Loucy (cell line): Measurements from ENCODE around the gene MTHFD1.

Source experiments
- H2AFZ ChIP-seq: fragments of 200-600 bp; sonication (generic); 2 replicates; pipeline ENCODE4 v1.6.0; 2016; ENCODE audit warnings: antibody characterized with exemption, mild to moderate bottlenecking, low read length, moderate library complexity
- H3F3A ChIP-seq: fragments of 200-600 bp; 2 replicates; pipeline ENCODE4 v1.6.0; 2016; ENCODE audit warnings: antibody characterized with exemption, low read depth, mild to moderate bottlenecking
- H3K27me3 ChIP-seq: fragments of 200-600 bp; sonication (generic); 2 replicates; pipeline ENCODE4 v1.6.1; 2014; ENCODE audit warnings: low read length, mild to moderate bottlenecking; ENCODE audit not compliant: insufficient read depth, poor library complexity, severe bottlenecking
- H3K36me3 ChIP-seq: fragments of 200-600 bp; sonication (generic); 2 replicates; pipeline ENCODE4 v1.6.1; 2016; ENCODE audit warnings: low read length; ENCODE audit not compliant: insufficient read depth
- H3K4me1 ChIP-seq: fragments of 200-600 bp; sonication (generic); 2 replicates; pipeline ENCODE4 v1.5.1; 2014; ENCODE audit warnings: low read length, mild to moderate bottlenecking; ENCODE audit not compliant: insufficient read depth, poor library complexity, severe bottlenecking
- H3K4me2 ChIP-seq: fragments of 200-600 bp; sonication (generic); 2 replicates; pipeline ENCODE4 v1.6.0; 2014; ENCODE audit warnings: antibody characterized with exemption, low read length, low read depth, mild to moderate bottlenecking; ENCODE audit not compliant: poor library complexity, severe bottlenecking
- H3K4me3 ChIP-seq: fragments of 200-600 bp; sonication (generic); 2 replicates; pipeline ENCODE4 v1.5.1; 2014; ENCODE audit warnings: low read length, mild to moderate bottlenecking, mixed read lengths; ENCODE audit not compliant: poor library complexity, severe bottlenecking
- H3K79me2 ChIP-seq: fragments of 200-600 bp; sonication (generic); 2 replicates; pipeline ENCODE4 v1.6.1; 2014; ENCODE audit warnings: low read length; ENCODE audit not compliant: insufficient read depth
- H3K9ac ChIP-seq: fragments of 200-600 bp; sonication (generic); 2 replicates; pipeline ENCODE4 v1.6.0; 2014; ENCODE audit warnings: mild to moderate bottlenecking, low read depth, low read length, moderate library complexity; ENCODE audit not compliant: poor library complexity, severe bottlenecking
- H3K9me2 ChIP-seq: fragments of 200-600 bp; sonication (generic); replicated peaks from 2 replicates; pipeline ENCODE4 v1.6.1; 2016; ENCODE audit warnings: low read depth, low read length, mixed read lengths
- H3K9me3 ChIP-seq: fragments of 200-600 bp; sonication (generic); 2 replicates; pipeline ENCODE4 v1.6.1; 2014; ENCODE audit warnings: mild to moderate bottlenecking, antibody characterized with exemption, low read length, low read depth; ENCODE audit not compliant: insufficient read depth
- H4K20me1 ChIP-seq: fragments of 200-600 bp; sonication (generic); 2 replicates; pipeline ENCODE4 v1.6.0; 2014; ENCODE audit warnings: antibody characterized with exemption, low read length, mild to moderate bottlenecking; ENCODE audit not compliant: insufficient read depth, poor library complexity, severe bottlenecking
- CTCF ChIP-seq: fragments of 200-600 bp; sonication (generic); conservative IDR thresholded peaks from 2 replicates; pipeline ENCODE4 v1.5.1; 2014; ENCODE audit warnings: mild to moderate bottlenecking, antibody characterized with exemption, low read length
- EZH2phosphoT487 ChIP-seq: fragments of 200-600 bp; IDR thresholded peaks from 2 replicates; pipeline ENCODE4 v1.6.1; 2018; ENCODE audit warnings: antibody characterized with exemption, mild to moderate bottlenecking, moderate library complexity, borderline replicate concordance

MTHFD1 gene

GRCh38 chr14:64442300-64442988 is 54.3 kb downstream of the MTHFD1 start:
- Histone ChIP-seq H2AFZ (no peak overlapping the region), H3K4me2 (no peak overlapping the region), H3K36me3 (peaks cover 54% of the 10 kb centered on the region; the same call in 1 of the 2 replicates)

GRCh38 chr14:64444140-64444539 is 56.0 kb downstream of the MTHFD1 start:
- H3K9me2 ChIP-seq, result no peaks in the 10 kb centered on the region
- peaks cover 4% of the 10 kb centered on the region; the same call in 1 of the 2 replicates for H3F3A ChIP-seq
- no peaks in the 10 kb centered on the region for H3K79me2 ChIP-seq
- no peaks in the 10 kb centered on the region for H3K9me3 ChIP-seq
- no peak overlapping the region for H3K4me3 ChIP-seq
- H4K20me1 ChIP-seq, result no peaks in the 10 kb centered on the region
- no peaks in the 10 kb centered on the region for H3K27me3 ChIP-seq
- H3K36me3 ChIP-seq, result peaks cover 46% of the 10 kb centered on the region; the same call in 1 of the 2 replicates
- TF ChIP-seq CTCF (no peak), EZH2phosphoT487 (no peak)
- H3K9ac ChIP-seq, result no peak overlapping the region
- H2AFZ ChIP-seq, result no peak overlapping the region
- H3K4me2 ChIP-seq, result no peak overlapping the region
- H3K4me1 ChIP-seq, result peaks cover 32% of the 10 kb centered on the region

More at GRCh38 chr14:64442300-64442988, 54.3 kb downstream of the MTHFD1 start:
- Histone ChIP-seq H3K9me3 (no peaks in the 10 kb centered on the region), H3K9ac (no peak overlapping the region), H3K4me1 (peaks cover 23% of the 10 kb centered on the region), H3K79me2 (no peaks in the 10 kb centered on the region), H3F3A (peaks cover 4% of the 10 kb centered on the region; the same call in 1 of the 2 replicates), H4K20me1 (no peaks in the 10 kb centered on the region), H3K4me3 (no peak overlapping the region), H3K27me3 (no peaks in the 10 kb centered on the region), H3K9me2 (no peaks in the 10 kb centered on the region)
- TF ChIP-seq CTCF, result no peak
- TF ChIP-seq EZH2phosphoT487, result no peak

- H3K9ac ChIP-seq, result peak overlapping the region; percentile 37
- H3K79me2 ChIP-seq, result no peaks in the 10 kb centered on the region
- no peaks in the 10 kb centered on the region for H3K9me3 ChIP-seq
- no peaks in the 10 kb centered on the region for H3K9me2 ChIP-seq
- peaks cover 35% of the 10 kb centered on the region for H3K4me1 ChIP-seq
- H4K20me1 ChIP-seq, result no peaks in the 10 kb centered on the region
- TF ChIP-seq EZH2phosphoT487 (no peak), CTCF (no peak)
- peak overlapping the region; percentile 57 for H3K4me2 ChIP-seq
- peak overlapping the region; percentile 43 for H3K4me3 ChIP-seq
- H2AFZ ChIP-seq, result no peak overlapping the region
- no peaks in the 10 kb centered on the region for H3K27me3 ChIP-seq
- peaks cover 4% of the 10 kb centered on the region; the same call in 1 of the 2 replicates for H3F3A ChIP-seq
- H3K36me3 ChIP-seq, result peaks cover 45% of the 10 kb centered on the region; the same call in 1 of the 2 replicates
Measured at GRCh38 chr14:64444984-64445845, 57.1 kb downstream of the MTHFD1 start.
